A549 treated with AZD9567 at 1 μM for 4 hours (cell line): Measurements from ENCODE around the gene EGLN1. TPM values are rescaled to one million over a fixed set of nuclear protein-coding genes. Genes with fewer than 3 reads are reported as not detected.

Experiments used
- total RNA-seq: library from RNA; stranded (reverse); fragments of 200-300 nt; extraction: Qiagen RNA extraction; gene quantifications from 5 replicates; pipeline ENCODE4 v1.2.3, GENCODE V29; 2022; ENCODE audit not compliant: insufficient read depth

The EGLN1 gene
- 50.2 to 85.1 TPM (median 58.8 TPM) in 5 replicates for total RNA-seq

GRCh38 chr1:231421971-231422797 lies at the start of gene EGLN1:
TSS of gene EGLN1 (minus strand) at chr1:231422287. CDS start at chr1:231421888, 399 bp downstream.

GRCh38 chr1:231338270-231339128 lies 83.6 kb downstream of the EGLN1 start, which contains the start of gene SPRTN:
TSS of gene SPRTN (plus strand) at chr1:231338293. CDS start at chr1:231338384, 91 bp downstream.

GRCh38 chr1:231337472-231338269 lies 84.4 kb downstream of the EGLN1 start, which contains the start of gene EXOC8:
TSS of gene EXOC8 (minus strand) at chr1:231337852. CDS start at chr1:231337745, 107 bp downstream.

Other genes starting within 250 kb of the EGLN1 start
- gene GNPAT, start 181.1 kb downstream of the EGLN1 start, total RNA-seq = 36.0 to 40.3 TPM (median 36.6 TPM) in 5 replicates
- gene EXOC8, start 84.4 kb downstream of the EGLN1 start, total RNA-seq = 8.8 to 11.0 TPM (median 9.4 TPM) in 5 replicates
- gene SPRTN, start 84.0 kb downstream of the EGLN1 start, total RNA-seq = 12.5 to 14.9 TPM (median 14.1 TPM) in 5 replicates
- 35.8 to 58.4 TPM (median 41.4 TPM) in 5 replicates for gene TSNAX, start 106.4 kb upstream of the EGLN1 start, total RNA-seq
- gene DISC1, start 204.5 kb upstream of the EGLN1 start, total RNA-seq = 0.08 to 0.26 TPM (median 0.16 TPM) in 4 of 5 replicates, not detected in the other